ENCODE measurements around the gene THADA. TPM values are rescaled to one million over a fixed set of nuclear protein-coding genes. Genes with fewer than 3 reads are reported as not detected.

Gene THADA
- total and polyA plus RNA-seq, 2 donors (not counting 3 experiments of a cell fraction or from before 2014, with no cell fraction given), result 22.6 to 25.3 TPM

DNA sequence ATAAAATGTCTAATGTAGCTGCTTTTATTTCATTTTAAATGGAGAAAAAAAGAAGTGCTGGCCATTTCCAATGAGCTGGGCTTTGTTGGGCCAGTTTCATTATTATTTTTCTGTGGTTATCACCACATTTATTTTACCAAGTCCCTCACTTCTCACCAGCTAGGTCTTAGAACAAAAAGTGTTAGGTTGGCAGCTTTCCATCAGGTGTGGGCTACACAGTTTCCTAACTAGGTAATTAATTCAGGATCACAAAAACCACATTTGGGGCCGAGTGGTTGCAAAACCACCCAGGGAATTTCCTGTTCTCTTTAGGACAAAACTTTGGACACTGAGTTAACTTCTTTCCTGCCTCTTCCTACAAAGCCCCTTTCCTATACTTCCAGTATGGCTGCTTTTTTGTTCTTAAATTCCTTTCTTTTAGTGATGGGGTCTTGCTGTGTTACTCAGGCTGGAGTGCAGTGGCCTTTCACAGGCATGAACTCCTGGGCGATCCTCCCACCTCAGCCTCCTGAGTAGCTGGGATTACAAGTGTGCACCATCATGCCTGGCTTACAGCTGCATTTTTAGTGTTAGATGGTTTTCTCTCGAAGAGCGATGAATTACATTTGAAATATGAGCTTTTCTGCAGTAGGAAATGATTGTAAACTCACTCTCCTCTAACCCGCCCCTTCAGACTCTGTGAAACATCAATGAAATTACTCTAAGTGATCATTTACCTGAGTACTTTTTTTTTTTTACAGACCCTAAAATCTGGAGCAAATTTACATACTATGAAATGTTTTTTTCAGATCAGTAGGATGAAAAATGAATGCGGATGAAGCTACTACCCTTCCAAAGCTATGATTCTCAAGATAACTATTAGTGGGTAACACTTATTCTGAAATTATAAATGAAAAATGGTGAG is 366.8 kb downstream of the THADA start:
- Histone ChIP-seq H3K36me3 (ENCODE audit: control insufficient read depth in 2 of 2, extremely low read depth in 1 of 2, insufficient read depth in 2 of 2, low read length in 2 of 2) (peaks cover 0 to 4% of the 10 kb centered on the region in 2 experiments), H3K4me2 (ENCODE audit: insufficient read depth, low read length) (no peak overlapping the region), H3K27ac (ENCODE audit: insufficient read depth, low read depth, low read length) (no peak overlapping the region), H3K9me3 (replicated peaks; ENCODE audit: control insufficient read depth, insufficient read depth, low read length) (no peaks in the 10 kb centered on the region), H3K79me2 (ENCODE audit: control insufficient read depth, insufficient read depth, low read length) (peaks cover 23% of the 10 kb centered on the region), H3K9ac (replicated peaks; ENCODE audit: extremely low read depth, insufficient read depth, low read length) (no peak overlapping the region), H3K4me3 (replicated peaks in 1 of 3; ENCODE audit: insufficient read depth in 1 of 3, low read depth in 1 of 3, low read length in 3 of 3) (no peak overlapping the region), H3K9me1 (replicated peaks; ENCODE audit: control insufficient read depth, extremely low read depth, insufficient read depth, low read length) (no peaks in the 10 kb centered on the region), H2AFZ (ENCODE audit: low read depth, low read length) (no peak overlapping the region), H3K27me3 (ENCODE audit: control insufficient read depth in 2 of 2, insufficient read depth in 2 of 2, low read length in 2 of 2) (no peaks in the 10 kb centered on the region), H3K4me1 (ENCODE audit: control insufficient read depth, extremely low read depth, insufficient read depth, low read length) (peaks cover 9% of the 10 kb centered on the region), H4K20me1 (replicated peaks; ENCODE audit: control insufficient read depth, extremely low read depth, insufficient read depth, low read length) (no peaks in the 10 kb centered on the region)
- peak; percentile 48 for FAIRE-seq
- TF ChIP-seq FOS (IDR thresholded peaks at IDR 0.05; ENCODE audit: borderline replicate concordance, insufficient read depth, low read length) (no peak), JUN (IDR thresholded peaks at IDR 0.05; ENCODE audit: borderline replicate concordance, insufficient read depth, insufficient read length, low read depth) (no peak), POLR2AphosphoS5 (IDR thresholded peaks at IDR 0.05; ENCODE audit: insufficient read depth, low read depth, low read length) (no peak), GATA2 (IDR thresholded peaks at IDR 0.05; ENCODE audit: insufficient read depth, insufficient read length, low read depth, low read length) (no peak), MYC (IDR thresholded peaks at IDR 0.05; ENCODE audit: low read depth, low read length) (no peak), EZH2 (IDR thresholded peaks at IDR 0.05; ENCODE audit: borderline replicate concordance, low read depth, low read length, severe bottlenecking) (no peak), MAX (IDR thresholded peaks at IDR 0.05; ENCODE audit: insufficient read depth, insufficient read length) (no peak), POLR2A (IDR thresholded peaks at IDR 0.05; ENCODE audit: low read depth, low read length) (no peak)
- TF ChIP-seq, protein P1, sequence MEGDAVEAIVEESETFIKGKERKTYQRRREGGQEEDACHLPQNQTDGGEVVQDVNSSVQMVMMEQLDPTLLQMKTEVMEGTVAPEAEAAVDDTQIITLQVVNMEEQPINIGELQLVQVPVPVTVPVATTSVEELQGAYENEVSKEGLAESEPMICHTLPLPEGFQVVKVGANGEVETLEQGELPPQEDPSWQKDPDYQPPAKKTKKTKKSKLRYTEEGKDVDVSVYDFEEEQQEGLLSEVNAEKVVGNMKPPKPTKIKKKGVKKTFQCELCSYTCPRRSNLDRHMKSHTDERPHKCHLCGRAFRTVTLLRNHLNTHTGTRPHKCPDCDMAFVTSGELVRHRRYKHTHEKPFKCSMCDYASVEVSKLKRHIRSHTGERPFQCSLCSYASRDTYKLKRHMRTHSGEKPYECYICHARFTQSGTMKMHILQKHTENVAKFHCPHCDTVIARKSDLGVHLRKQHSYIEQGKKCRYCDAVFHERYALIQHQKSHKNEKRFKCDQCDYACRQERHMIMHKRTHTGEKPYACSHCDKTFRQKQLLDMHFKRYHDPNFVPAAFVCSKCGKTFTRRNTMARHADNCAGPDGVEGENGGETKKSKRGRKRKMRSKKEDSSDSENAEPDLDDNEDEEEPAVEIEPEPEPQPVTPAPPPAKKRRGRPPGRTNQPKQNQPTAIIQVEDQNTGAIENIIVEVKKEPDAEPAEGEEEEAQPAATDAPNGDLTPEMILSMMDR (IDR thresholded peaks at IDR 0.05; ENCODE audit: extremely low read depth in 1 of 2, insufficient read depth in 1 of 2, low read depth in 1 of 2, low read length in 2 of 2), result no peak
- ChIA-PET CTCF (interaction anchor here (0.6 to 12.8 kb wide), 50 partner anchors 8 to 405 kb away, joined by 3 to 240 read pairs (median 5); no protein-coding TSS in a partner anchor), POLR2A (interaction anchor here (0.5 to 1.1 kb wide), 2 partner anchors 143 to 332 kb away, joined by 4 to 7 read pairs; no protein-coding TSS in a partner anchor)
- dilution Hi-C loops (cut with MboI; ENCODE audit: extremely low pct_ligation_motif_present, low sequenced_read_pairs) (loop anchor here (10.0 kb wide), 1 partner anchor 54 kb away; no protein-coding TSS in a partner anchor), intact Hi-C loops (cut with micrococcal nuclease) (loop anchor here (1.0 to 5.0 kb wide), 9 partner anchors 98 to 417 kb away; no protein-coding TSS in a partner anchor)
- BruUV-seq (replicated peaks), result no TSS peak
- peak; percentile 11 for DNase-seq (ENCODE audit: low read depth, low spot score)

All from endothelial cell of umbilical vein (primary cell).